Gastroesophageal sphincter (tissue), 3 donors: ENCODE results near the gene KCNAB3.

Source experiments
- EP300 ChIP-seq: sonication (generic); formaldehyde crosslinking; IDR thresholded peaks from one replicate; pipeline ENCODE4 v1.6.1; 2017; ENCODE audit warnings: antibody characterized with exemption, mild to moderate bottlenecking
- POLR2A ChIP-seq, 2 donors: fragments of 450-650 bp; IDR thresholded peaks; one replicate each; pipeline ENCODE4 v1.6.1; 2017; ENCODE audit warnings: antibody characterized with exemption in 2 of 2, mild to moderate bottlenecking in 2 of 2, moderate library complexity in 1 of 2
- POLR2AphosphoS5 ChIP-seq: sonication (generic); formaldehyde crosslinking; IDR thresholded peaks from one replicate; pipeline ENCODE4 v1.6.1; 2017; ENCODE audit warnings: antibody characterized with exemption
- TF ChIP-seq, protein P1 (sequence below), 4 experiments: fragments of 200-600 bp in 2 of 4; fragments of 450-650 bp in 2 of 4; sonication (generic) in 1 of 4; IDR thresholded peaks; one replicate each; pipeline ENCODE4 v1.5.1; 2017 to 2019; ENCODE audit warnings: antibody characterized with exemption in 4 of 4, mild to moderate bottlenecking in 2 of 4, moderate library complexity in 2 of 4

DNA sequence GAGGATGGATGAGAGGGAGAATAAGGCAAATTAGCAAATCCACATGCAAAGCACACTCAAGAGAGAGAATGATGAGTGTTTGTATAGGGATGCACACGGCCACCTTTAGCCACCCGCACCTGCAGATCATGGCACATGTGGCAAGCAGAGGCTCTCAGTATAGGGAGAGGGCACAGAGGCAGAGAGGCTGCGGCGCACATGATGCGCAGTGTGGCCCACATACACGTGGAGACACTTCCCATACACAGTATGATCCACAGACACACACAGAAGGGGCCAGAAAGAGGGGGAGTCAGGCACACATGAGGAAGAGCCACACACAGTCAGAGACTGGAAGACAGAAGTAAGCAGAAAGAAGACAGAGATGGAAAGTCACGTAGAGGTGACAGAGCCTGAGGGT, 47.6 kb downstream of the KCNAB3 start:
- TF ChIP-seq, protein P1, sequence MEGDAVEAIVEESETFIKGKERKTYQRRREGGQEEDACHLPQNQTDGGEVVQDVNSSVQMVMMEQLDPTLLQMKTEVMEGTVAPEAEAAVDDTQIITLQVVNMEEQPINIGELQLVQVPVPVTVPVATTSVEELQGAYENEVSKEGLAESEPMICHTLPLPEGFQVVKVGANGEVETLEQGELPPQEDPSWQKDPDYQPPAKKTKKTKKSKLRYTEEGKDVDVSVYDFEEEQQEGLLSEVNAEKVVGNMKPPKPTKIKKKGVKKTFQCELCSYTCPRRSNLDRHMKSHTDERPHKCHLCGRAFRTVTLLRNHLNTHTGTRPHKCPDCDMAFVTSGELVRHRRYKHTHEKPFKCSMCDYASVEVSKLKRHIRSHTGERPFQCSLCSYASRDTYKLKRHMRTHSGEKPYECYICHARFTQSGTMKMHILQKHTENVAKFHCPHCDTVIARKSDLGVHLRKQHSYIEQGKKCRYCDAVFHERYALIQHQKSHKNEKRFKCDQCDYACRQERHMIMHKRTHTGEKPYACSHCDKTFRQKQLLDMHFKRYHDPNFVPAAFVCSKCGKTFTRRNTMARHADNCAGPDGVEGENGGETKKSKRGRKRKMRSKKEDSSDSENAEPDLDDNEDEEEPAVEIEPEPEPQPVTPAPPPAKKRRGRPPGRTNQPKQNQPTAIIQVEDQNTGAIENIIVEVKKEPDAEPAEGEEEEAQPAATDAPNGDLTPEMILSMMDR (IDR thresholded peaks at IDR 0.05): no peak
- TF ChIP-seq EP300 (no peak), POLR2A (IDR thresholded peaks at IDR 0.05) (no peak), POLR2AphosphoS5 (no peak)
